Trophoblast cell (in vitro differentiated cells and primary cell): Measurements from ENCODE around the gene BAG1.

Experiments
- DNase-seq, 2 donors: peaks; one replicate each; pipeline ENCODE4 v3.0.0-alpha.2; 2016
- H2AFZ ChIP-seq: 2 replicates; pipeline ENCODE4 v1.6.1; 2013; ENCODE audit warnings: low read length, moderate library complexity, mild to moderate bottlenecking; ENCODE audit not compliant: insufficient read depth, poor library complexity
- H2AK5ac ChIP-seq: 2 replicates; pipeline ENCODE4 v1.6.1; 2013; ENCODE audit warnings: mild to moderate bottlenecking, low read length
- H2BK120ac ChIP-seq: 2 replicates; pipeline ENCODE4 v1.6.1; 2013; ENCODE audit warnings: low read length, mild to moderate bottlenecking, moderate library complexity; ENCODE audit not compliant: insufficient read depth, poor library complexity
- H2BK12ac ChIP-seq: 2 replicates; pipeline ENCODE4 v1.6.1; 2013; ENCODE audit warnings: mild to moderate bottlenecking, low read length, moderate library complexity
- H2BK5ac ChIP-seq: 2 replicates; pipeline ENCODE4 v1.6.1; 2013; ENCODE audit warnings: low read length, low read depth, moderate library complexity, mild to moderate bottlenecking; ENCODE audit not compliant: poor library complexity
- H3K14ac ChIP-seq: 2 replicates; pipeline ENCODE4 v1.6.1; 2013; ENCODE audit warnings: mild to moderate bottlenecking, low read length
- H3K18ac ChIP-seq: 2 replicates; pipeline ENCODE4 v1.6.1; 2013; ENCODE audit warnings: mild to moderate bottlenecking, low read length
- H3K23ac ChIP-seq: 2 replicates; pipeline ENCODE4 v1.6.1; 2013; ENCODE audit warnings: low read length
- H3K27ac ChIP-seq: 2 replicates; pipeline ENCODE4 v1.5.1; 2013; ENCODE audit warnings: low read depth, mild to moderate bottlenecking, inconsistent platforms, low read length, moderate library complexity
- H3K27me3 ChIP-seq: 2 replicates; pipeline ENCODE4 v1.6.1; 2013; ENCODE audit warnings: inconsistent platforms, mild to moderate bottlenecking, low read length, moderate library complexity; ENCODE audit not compliant: insufficient read depth
- H3K36me3 ChIP-seq, 2 experiments: 1 replicate in 1 of 2; 2 replicates in 1 of 2; pipeline ENCODE4 v1.6.1; 2013; ENCODE audit warnings: low read length in 2 of 2, mild to moderate bottlenecking in 2 of 2, moderate library complexity in 1 of 2; ENCODE audit not compliant: insufficient read depth in 2 of 2, control insufficient read depth in 1 of 2
- H3K4ac ChIP-seq: 2 replicates; pipeline ENCODE4 v1.6.1; 2013; ENCODE audit warnings: low read depth, mild to moderate bottlenecking, low read length, moderate library complexity
- H3K4me1 ChIP-seq, 2 experiments: 1 replicate in 1 of 2; 2 replicates in 1 of 2; pipeline ENCODE4 v1.6.1; 2013; ENCODE audit warnings: low read length in 2 of 2, mild to moderate bottlenecking in 2 of 2, moderate library complexity in 1 of 2; ENCODE audit not compliant: insufficient read depth in 2 of 2, control insufficient read depth in 1 of 2
- H3K4me2 ChIP-seq: 2 replicates; pipeline ENCODE4 v1.6.1; 2013; ENCODE audit warnings: inconsistent platforms, mild to moderate bottlenecking, low read length, moderate library complexity
- H3K4me3 ChIP-seq: 2 replicates; pipeline ENCODE4 v1.5.1; 2013; ENCODE audit warnings: mild to moderate bottlenecking, low read depth, low read length, inconsistent platforms
- H3K79me1 ChIP-seq: one replicate; pipeline ENCODE4 v1.6.1; 2013; ENCODE audit warnings: low read length
- H3K79me2 ChIP-seq: 2 replicates; pipeline ENCODE4 v1.6.1; 2013; ENCODE audit warnings: low read length, mild to moderate bottlenecking; ENCODE audit not compliant: control insufficient read depth, insufficient read depth, poor library complexity
- H3K9ac ChIP-seq: 2 replicates; pipeline ENCODE4 v1.6.1; 2013; ENCODE audit warnings: mild to moderate bottlenecking, low read length
- H3K9me3 ChIP-seq: 2 replicates; pipeline ENCODE4 v1.6.1; 2013; ENCODE audit warnings: low read depth, mild to moderate bottlenecking, control low read depth, inconsistent platforms, low read length; ENCODE audit not compliant: insufficient read depth
- H4K12ac ChIP-seq: 2 replicates; pipeline ENCODE4 v1.6.1; 2013; ENCODE audit warnings: low read depth, mild to moderate bottlenecking, low read length, moderate library complexity
- H4K8ac ChIP-seq: 2 replicates; pipeline ENCODE4 v1.6.1; 2013; ENCODE audit warnings: low read depth, mild to moderate bottlenecking, low read length, moderate library complexity
- H4K91ac ChIP-seq: one replicate; pipeline ENCODE4 v1.6.1; 2013; ENCODE audit warnings: low read depth, mild to moderate bottlenecking, low read length, moderate library complexity
- WGBS: extraction: QIAGEN DNeasy Blood & Tissue Kit; methylation state at CpG from one replicate; pipeline ENCODE4 v1.1.7; 2013; ENCODE audit warnings: missing lambda C conversion rate; ENCODE audit not compliant: insufficient read length, insufficient coverage; ENCODE audit errors: extremely low coverage; 5-methylcytosine and 5-hydroxymethylcytosine counted together

The BAG1 gene

GRCh38 chr9:33291901-33292300 lies 27.4 kb upstream of the BAG1 start:
- no peak overlapping the region for H2BK12ac ChIP-seq
- no peak overlapping the region for H3K18ac ChIP-seq
- no peak overlapping the region for H2AK5ac ChIP-seq
- H4K8ac ChIP-seq = no peak overlapping the region
- no peak overlapping the region for H2BK5ac ChIP-seq
- H3K14ac ChIP-seq = no peak overlapping the region
- H3K4ac ChIP-seq = peak overlapping the region; percentile 15
- no peak overlapping the region for H4K12ac ChIP-seq
- H3K23ac ChIP-seq = no peak overlapping the region
- peaks cover 3% of the 10 kb centered on the region in 2 experiments for H3K4me1 ChIP-seq
- H3K9me3 ChIP-seq = no peaks in the 10 kb centered on the region
- H3K36me3 ChIP-seq = peaks cover 9 to 19% of the 10 kb centered on the region in 2 experiments
- no peak for DNase-seq
- no peak overlapping the region for H3K4me3 ChIP-seq
- H3K79me1 ChIP-seq = peaks cover 10% of the 10 kb centered on the region
- no peaks in the 10 kb centered on the region for H3K27me3 ChIP-seq
- H4K91ac ChIP-seq = no peak overlapping the region
- H3K9ac ChIP-seq = no peak overlapping the region
- H2BK120ac ChIP-seq = no peak overlapping the region
- no peak overlapping the region for H3K4me2 ChIP-seq
- H3K27ac ChIP-seq = no peak overlapping the region
- peaks cover 10% of the 10 kb centered on the region for H3K79me2 ChIP-seq
- no CpG with 5 or more reads among the region's 5 CpGs for WGBS
- H2AFZ ChIP-seq = no peak overlapping the region

- no peaks in the 10 kb centered on the region for H3K27me3 ChIP-seq
- peak overlapping the region; percentile 70 for H3K4me2 ChIP-seq
- H4K91ac ChIP-seq = peak overlapping the region; percentile 87
- peak overlapping the region; percentile 95 for H3K4me3 ChIP-seq
- H3K14ac ChIP-seq = peak overlapping the region; percentile 91
- H2AFZ ChIP-seq = peak overlapping the region; percentile 62
- H2BK12ac ChIP-seq = no peak overlapping the region
- no peak overlapping the region for H3K23ac ChIP-seq
- peak overlapping the region; percentile 85 for H2BK120ac ChIP-seq
- no peaks in the 10 kb centered on the region for H3K9me3 ChIP-seq
- H3K36me3 ChIP-seq = peaks cover 7 to 13% of the 10 kb centered on the region in 2 experiments
- peak overlapping the region; percentile 83 for H3K18ac ChIP-seq
- H4K8ac ChIP-seq = peak overlapping the region; percentile 89
- no CpG with 5 or more reads among the region's 7 CpGs for WGBS
- H3K4ac ChIP-seq = peak overlapping the region; percentile 61
- peak overlapping the region; percentile 63 for H2BK5ac ChIP-seq
- H4K12ac ChIP-seq = peak overlapping the region; percentile 89
- H3K4me1 ChIP-seq = peaks cover 3% of the 10 kb centered on the region in 2 experiments
- peak overlapping the region; percentile 84 for H3K27ac ChIP-seq
- peak overlapping the region; percentile 46 for H2AK5ac ChIP-seq
- no peak for DNase-seq
- peaks cover 10% of the 10 kb centered on the region for H3K79me1 ChIP-seq
- peaks cover 10% of the 10 kb centered on the region for H3K79me2 ChIP-seq
- H3K9ac ChIP-seq = peak overlapping the region; percentile 86
These were observed 26.5 kb upstream of the BAG1 start for GRCh38 chr9:33291031-33291397.

GRCh38 chr9:33290247-33291030 lies 25.9 kb upstream of the BAG1 start, which contains the start of gene NFX1:
Gene NFX1, plus strand, starts transcription at chr9:33290516. Its CDS starts 57 bp downstream, at chr9:33290573.
- peak within 1 kb of the TSS; percentile 91 for H3K14ac ChIP-seq
- peak within 1 kb of the TSS; percentile 94 for H3K9ac ChIP-seq
- H3K4ac ChIP-seq = peak within 1 kb of the TSS; percentile 82
- peaks cover 4 to 12% of the 10 kb centered on the region in 2 experiments for H3K36me3 ChIP-seq
- peak within 1 kb of the TSS; percentile 87 for H2BK5ac ChIP-seq
- H2AK5ac ChIP-seq = peak within 1 kb of the TSS; percentile 94
- H3K27me3 ChIP-seq = no peaks in the 10 kb centered on the region
- peak; percentile 99 to 100 for DNase-seq
- H4K12ac ChIP-seq = peak within 1 kb of the TSS; percentile 99
- H2BK12ac ChIP-seq = peak within 1 kb of the TSS; percentile 24
- H3K9me3 ChIP-seq = no peaks in the 10 kb centered on the region
- H3K4me2 ChIP-seq = peak within 1 kb of the TSS; percentile 70
- peak within 1 kb of the TSS; percentile 88 for H4K91ac ChIP-seq
- H4K8ac ChIP-seq = peak within 1 kb of the TSS; percentile 98
- no peak within 1 kb of the TSS for H3K23ac ChIP-seq
- H3K79me2 ChIP-seq = peaks cover 10% of the 10 kb centered on the region
- H3K27ac ChIP-seq = peak within 1 kb of the TSS; percentile 84
- WGBS = no CpG with 5 or more reads among the region's 63 CpGs
- peaks cover 3% of the 10 kb centered on the region in 2 experiments for H3K4me1 ChIP-seq
- peak within 1 kb of the TSS; percentile 73 for H2AFZ ChIP-seq
- peak within 1 kb of the TSS; percentile 84 for H3K18ac ChIP-seq
- H3K4me3 ChIP-seq = peak within 1 kb of the TSS; percentile 95
- H3K79me1 ChIP-seq = peaks cover 10% of the 10 kb centered on the region
- H2BK120ac ChIP-seq = peak within 1 kb of the TSS; percentile 92

GRCh38 chr9:33289936-33290246 lies 25.4 kb upstream of the BAG1 start:
- H4K91ac ChIP-seq = peak overlapping the region; percentile 88
- H3K9ac ChIP-seq = peak overlapping the region; percentile 94
- peak overlapping the region; percentile 82 for H3K4ac ChIP-seq
- H3K18ac ChIP-seq = peak overlapping the region; percentile 84
- no peak overlapping the region for H2AK5ac ChIP-seq
- peak overlapping the region; percentile 76 for H3K4me3 ChIP-seq
- peak overlapping the region; percentile 98 for H4K8ac ChIP-seq
- H3K14ac ChIP-seq = peak overlapping the region; percentile 88
- no peak overlapping the region for H3K23ac ChIP-seq
- no peaks in the 10 kb centered on the region for H3K27me3 ChIP-seq
- peaks cover 3% of the 10 kb centered on the region in 2 experiments for H3K4me1 ChIP-seq
- peaks cover 10% of the 10 kb centered on the region for H3K79me1 ChIP-seq
- H3K36me3 ChIP-seq = peaks cover 1 to 9% of the 10 kb centered on the region in 2 experiments
- H4K12ac ChIP-seq = peak overlapping the region; percentile 95
- no peak for DNase-seq
- peak overlapping the region; percentile 92 for H2BK120ac ChIP-seq
- H2AFZ ChIP-seq = peak overlapping the region; percentile 73
- H3K79me2 ChIP-seq = peaks cover 10% of the 10 kb centered on the region
- peak overlapping the region; percentile 70 for H3K4me2 ChIP-seq
- WGBS = no CpG with 5 or more reads among the region's 14 CpGs
- H3K9me3 ChIP-seq = no peaks in the 10 kb centered on the region
- no peak overlapping the region for H2BK12ac ChIP-seq
- H2BK5ac ChIP-seq = peak overlapping the region; percentile 87
- peak overlapping the region; percentile 82 for H3K27ac ChIP-seq
